HG03521 (cell line): Measurements from ENCODE around the gene WNT7B.

ENCODE experiments used
- ATAC-seq: cut with Tn5 transposase; IDR thresholded peaks from one replicate; pipeline ENCODE4 v1.9.1; 2021; ENCODE audit warnings: mild to moderate bottlenecking, moderate library complexity; ENCODE audit not compliant: unreplicated experiment

Gene WNT7B

GRCh38 chr22:45891996-45892621 is 84.9 kb downstream of the WNT7B start:
- no peak for ATAC-seq

GRCh38 chr22:45891471-45891995 is 85.4 kb downstream of the WNT7B start:
- no peak for ATAC-seq

- ATAC-seq: no peak
These were observed 85.9 kb downstream of the WNT7B start for GRCh38 chr22:45891021-45891421.

- ATAC-seq: no peak
These were observed 86.7 kb downstream of the WNT7B start for GRCh38 chr22:45890351-45890635.

GRCh38 chr22:45889539-45890350 is 87.2 kb downstream of the WNT7B start:
- ATAC-seq: no peak

GRCh38 chr22:45889093-45889538 is 87.8 kb downstream of the WNT7B start:
- no peak for ATAC-seq

- no peak for ATAC-seq
These were observed 88.5 kb downstream of the WNT7B start for GRCh38 chr22:45888221-45889092.

GRCh38 chr22:45887202-45888131 is 89.5 kb downstream of the WNT7B start:
- no peak for ATAC-seq

- no peak for ATAC-seq
These were observed 90.4 kb downstream of the WNT7B start for GRCh38 chr22:45886540-45886939.

- no peak for ATAC-seq
These were observed 91.0 kb downstream of the WNT7B start for GRCh38 chr22:45885941-45886395.

GRCh38 chr22:45885171-45885840 is 91.7 kb downstream of the WNT7B start:
- no peak for ATAC-seq

GRCh38 chr22:45884201-45885062 is 92.5 kb downstream of the WNT7B start:
- ATAC-seq: no peak

GRCh38 chr22:45883811-45884170 is 93.2 kb downstream of the WNT7B start:
- ATAC-seq: no peak

- no peak for ATAC-seq
These were observed 93.8 kb downstream of the WNT7B start for GRCh38 chr22:45882881-45883810.

GRCh38 chr22:45881524-45881875 is 95.5 kb downstream of the WNT7B start:
- no peak for ATAC-seq

GRCh38 chr22:45880716-45881523 is 96.0 kb downstream of the WNT7B start:
- ATAC-seq: no peak
